Epithelial cell of prostate (primary cell): ENCODE measurements around the gene PRPS1.
"Not testable (repeated sequence)": the region's sequence is repeated elsewhere in the genome, so short reads cannot be mapped to it uniquely, and the experiment has no call there.

ENCODE experiments used
- DNase-seq: peaks from one replicate; pipeline ENCODE4 v3.0.0-alpha.2; 2011; ENCODE audit warnings: low read depth, low spot score
- H3K27ac ChIP-seq: fragments of 450-650 bp; 2 replicates; pipeline ENCODE4 v1.5.1; 2017; ENCODE audit warnings: mild to moderate bottlenecking

PRPS1 gene

DNA sequence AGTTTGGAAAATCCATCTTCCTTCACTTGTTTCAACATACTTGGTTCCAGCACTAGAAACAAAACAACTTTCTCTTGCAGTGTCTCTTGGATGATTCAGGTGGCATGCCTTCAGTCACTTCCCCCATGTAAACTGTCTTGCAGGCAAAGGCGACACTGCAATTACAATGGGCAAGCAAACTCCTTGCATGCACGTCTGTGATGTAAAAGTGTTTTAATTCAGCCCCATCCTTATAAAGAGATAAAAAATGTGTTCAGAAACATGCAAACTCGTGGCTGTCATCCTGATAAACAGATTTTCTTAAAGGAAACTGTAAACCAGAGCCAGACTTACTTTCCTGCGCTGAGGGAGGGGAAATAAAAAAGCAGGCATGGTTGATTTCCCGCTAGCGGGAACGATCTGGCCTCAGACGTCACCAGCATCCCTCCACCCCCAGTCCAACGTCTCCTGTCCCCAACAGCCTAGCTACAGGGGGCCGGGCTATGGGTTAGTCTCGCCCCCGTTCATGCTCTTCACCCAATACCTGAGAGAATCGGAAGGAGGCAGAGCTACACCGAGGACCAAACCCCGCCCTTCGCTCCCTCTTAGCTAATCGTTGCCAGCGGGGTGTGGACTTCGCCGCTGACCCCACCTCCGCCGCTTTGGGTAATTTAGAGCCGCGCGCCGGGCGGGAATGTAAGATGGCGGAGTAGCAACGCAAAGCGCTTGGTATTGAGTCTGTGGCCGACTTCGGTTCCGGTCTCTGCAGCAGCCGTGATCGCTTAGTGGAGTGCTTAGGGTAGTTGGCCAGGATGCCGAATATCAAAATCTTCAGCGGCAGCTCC, at the start of gene PRPS1:
Gene PRPS1, plus strand, starts transcription at position 673 of the 824 bp plus-strand sequence. Its CDS starts 119 bp downstream, at position 792.
- no peak within 1 kb of the TSS for H3K27ac ChIP-seq
- DNase-seq, result peak; percentile 39

GRCh38 chrX:107579956-107580355, 48.4 kb upstream of the PRPS1 start:
- no peak for DNase-seq
- no peak overlapping the region for H3K27ac ChIP-seq

DNA sequence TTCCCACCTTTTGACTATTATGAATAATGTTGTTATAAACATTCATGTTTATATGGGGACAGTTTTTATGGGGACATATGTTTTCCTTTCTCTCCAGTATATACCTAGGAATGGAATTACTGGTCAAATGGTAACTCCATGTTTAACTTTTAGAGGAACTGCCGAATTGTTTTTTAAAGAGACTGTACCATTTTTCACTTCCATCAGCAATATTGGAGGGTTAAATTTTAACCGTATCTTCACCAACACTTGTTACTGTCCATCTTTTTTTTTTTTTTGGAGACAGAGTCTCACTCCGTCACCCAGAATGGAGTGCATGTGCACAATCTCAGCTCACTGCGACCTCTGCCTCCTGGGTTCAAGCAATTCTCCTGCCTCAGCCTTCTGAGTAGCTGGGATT, 46.4 kb upstream of the PRPS1 start:
- no peak for DNase-seq

DNA sequence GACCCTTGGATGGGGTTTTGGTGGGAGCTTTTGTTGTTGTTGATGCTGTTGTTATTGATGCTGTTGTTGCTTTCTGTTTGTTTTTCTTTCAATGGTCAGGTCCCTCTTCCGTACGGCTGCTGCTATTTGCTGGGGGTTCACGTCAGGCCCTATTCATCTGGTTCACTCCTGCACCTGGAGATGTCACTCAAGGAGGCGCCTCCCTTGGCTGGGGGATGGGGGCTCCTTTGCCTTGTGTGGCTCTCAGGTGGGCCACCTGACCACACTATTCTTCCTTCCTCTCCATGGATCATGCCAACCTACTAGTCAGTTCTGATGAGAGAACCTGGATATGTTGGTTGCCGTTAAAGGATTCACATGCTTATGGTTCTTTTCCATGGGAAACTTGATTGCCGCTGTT, 39.1 kb upstream of the PRPS1 start:
- DNase-seq, result no peak
- no peak overlapping the region for H3K27ac ChIP-seq

More for the DNA sequence above, 46.4 kb upstream of the PRPS1 start:
- no peak overlapping the region for H3K27ac ChIP-seq

GRCh38 chrX:107596651-107597050, 31.7 kb upstream of the PRPS1 start:
- DNase-seq, result no peak
- H3K27ac ChIP-seq, result no peak overlapping the region

DNA sequence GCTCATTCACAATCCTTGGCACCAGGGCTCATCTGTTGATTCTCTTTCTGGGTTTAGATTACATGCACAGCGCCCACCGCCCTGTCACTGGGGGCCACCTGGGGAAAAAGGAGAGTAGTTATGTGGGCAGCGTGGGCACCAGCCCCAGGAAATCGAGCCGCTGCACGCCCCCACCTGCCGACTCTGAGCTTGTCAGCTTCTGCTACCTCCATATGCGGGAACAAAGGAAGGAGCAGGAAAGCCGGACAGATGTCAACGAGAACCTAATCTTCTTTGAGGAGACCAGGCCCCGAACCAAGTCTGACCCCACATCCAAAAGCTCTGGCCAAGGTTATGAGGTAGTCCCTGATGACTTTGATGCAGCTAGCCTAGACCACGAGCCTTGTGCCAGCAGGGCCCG, 31.0 kb upstream of the PRPS1 start:
- H3K27ac ChIP-seq, result no peak overlapping the region
- no peak for DNase-seq

DNA sequence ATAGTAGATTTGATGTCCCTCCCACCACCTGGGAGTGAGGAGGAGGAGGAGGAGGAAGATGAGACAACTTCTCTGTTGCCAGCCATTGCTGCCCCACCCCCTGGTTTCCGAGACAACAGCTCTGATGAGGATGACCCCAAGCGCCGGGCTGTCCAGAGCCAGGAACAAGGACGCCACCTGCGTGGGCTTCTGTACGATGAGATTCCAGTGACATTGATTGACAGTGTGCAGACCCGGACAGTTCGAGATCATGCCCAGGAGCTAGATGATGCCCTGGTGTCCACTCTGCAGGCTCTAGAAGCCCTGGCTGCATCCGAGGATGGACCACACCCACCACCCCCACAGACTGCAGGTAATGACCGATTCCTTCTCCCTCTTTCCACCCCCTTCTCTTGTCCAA, 30.5 kb upstream of the PRPS1 start:
- DNase-seq, result no peak
- no peak overlapping the region for H3K27ac ChIP-seq

DNA sequence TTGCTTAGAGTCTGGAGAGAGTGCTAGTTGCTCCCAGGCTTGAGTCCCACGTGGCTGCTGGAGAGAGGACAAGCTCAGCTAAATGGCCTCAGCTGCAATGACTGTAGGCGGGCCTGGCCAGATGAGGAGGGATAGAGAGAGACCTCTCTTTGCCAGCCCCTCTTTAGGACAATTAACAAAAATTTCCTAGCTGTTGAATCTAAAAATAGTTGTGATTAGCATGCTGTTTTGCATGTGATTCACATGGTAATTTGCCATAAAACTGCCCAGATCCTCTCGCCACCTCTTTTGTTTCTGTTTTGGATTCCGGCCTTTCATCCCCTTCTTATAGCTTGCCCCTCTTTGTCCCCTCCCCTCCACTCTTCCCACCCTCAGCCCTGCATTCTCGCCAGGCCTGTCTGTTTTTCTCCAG, 28.9 kb upstream of the PRPS1 start:
- no peak for DNase-seq
- H3K27ac ChIP-seq, result no peak overlapping the region

DNA sequence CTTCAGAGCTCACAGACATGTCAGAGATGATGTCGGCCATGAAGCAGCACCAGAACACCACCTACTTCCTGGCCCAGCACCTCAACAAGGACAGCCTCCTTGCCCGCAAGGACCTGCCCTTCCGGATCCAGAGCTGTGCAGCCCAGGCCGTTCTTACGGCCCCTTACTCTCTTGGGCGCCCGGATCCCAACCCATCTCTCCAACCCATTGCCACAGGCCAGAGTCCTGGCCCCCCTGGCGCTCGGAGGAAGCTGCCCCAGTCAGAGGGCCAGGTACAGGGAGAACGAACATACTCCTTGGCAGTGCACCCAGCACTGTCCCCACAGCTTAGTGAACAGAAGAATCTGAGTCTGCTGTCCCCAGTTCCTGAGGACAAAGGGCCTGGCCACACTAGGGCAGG, 27.9 kb upstream of the PRPS1 start:
- H3K27ac ChIP-seq, result no peak overlapping the region
- no peak for DNase-seq

GRCh38 chrX:107601326-107601725, 27.0 kb upstream of the PRPS1 start:
- DNase-seq, result no peak
- no peak overlapping the region for H3K27ac ChIP-seq

GRCh38 chrX:107601759-107602158, 26.6 kb upstream of the PRPS1 start:
- DNase-seq, result no peak
- no peak overlapping the region for H3K27ac ChIP-seq

GRCh38 chrX:107602694-107603239, 25.5 kb upstream of the PRPS1 start:
- no peak overlapping the region for H3K27ac ChIP-seq
- DNase-seq, result no peak

- H3K27ac ChIP-seq, result no peak overlapping the region
- DNase-seq, result no peak
Observed at GRCh38 chrX:107603429-107604159, 24.7 kb upstream of the PRPS1 start.

DNA sequence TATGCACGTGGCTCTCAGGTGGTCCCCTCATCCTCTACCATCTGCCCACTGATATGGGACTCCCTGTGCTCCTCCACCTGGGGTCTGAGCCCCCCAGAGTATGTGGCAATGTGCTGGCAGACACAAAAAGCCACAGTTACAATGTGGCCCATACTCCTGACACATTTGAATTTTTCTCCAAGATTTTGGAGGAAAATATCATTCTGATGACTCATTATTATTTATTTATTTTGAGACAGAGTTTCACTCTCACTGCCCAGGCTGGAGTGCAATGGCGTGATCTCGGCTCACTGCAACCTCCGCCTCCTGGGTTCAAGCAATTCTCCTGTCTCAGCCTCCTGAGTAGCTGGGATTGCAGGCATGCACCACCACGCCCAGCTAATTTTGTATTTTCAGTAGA, 19.2 kb upstream of the PRPS1 start:
- not testable (repeated sequence) for DNase-seq, H3K27ac ChIP-seq

GRCh38 chrX:107610667-107611066, 17.6 kb upstream of the PRPS1 start:
- no peak for DNase-seq

GRCh38 chrX:107619885-107620322, 8.4 kb upstream of the PRPS1 start:
- DNase-seq, result no peak
- H3K27ac ChIP-seq, result no peak overlapping the region

More at GRCh38 chrX:107610667-107611066, 17.6 kb upstream of the PRPS1 start:
- no peak overlapping the region for H3K27ac ChIP-seq

DNA sequence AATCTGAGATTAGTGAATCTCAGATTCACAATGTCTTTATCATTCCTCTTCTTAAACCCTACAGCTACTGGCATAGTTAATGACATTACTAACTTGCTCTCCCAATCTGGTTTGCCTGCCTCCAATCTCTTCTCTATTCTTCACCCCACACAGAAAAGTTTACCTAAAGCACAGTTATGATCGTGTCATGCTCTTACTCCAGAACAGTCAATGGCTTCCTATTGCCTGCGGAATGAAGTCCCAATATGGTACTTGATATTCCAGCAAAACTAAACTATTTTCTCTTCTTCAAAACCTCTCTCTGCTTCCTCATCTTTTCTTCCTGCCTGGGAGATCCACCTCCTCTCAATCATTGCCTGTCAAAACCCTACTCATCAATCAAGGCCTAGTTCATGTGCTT, 3.4 kb upstream of the PRPS1 start:
- DNase-seq, result no peak
- H3K27ac ChIP-seq, result no peak overlapping the region

DNA sequence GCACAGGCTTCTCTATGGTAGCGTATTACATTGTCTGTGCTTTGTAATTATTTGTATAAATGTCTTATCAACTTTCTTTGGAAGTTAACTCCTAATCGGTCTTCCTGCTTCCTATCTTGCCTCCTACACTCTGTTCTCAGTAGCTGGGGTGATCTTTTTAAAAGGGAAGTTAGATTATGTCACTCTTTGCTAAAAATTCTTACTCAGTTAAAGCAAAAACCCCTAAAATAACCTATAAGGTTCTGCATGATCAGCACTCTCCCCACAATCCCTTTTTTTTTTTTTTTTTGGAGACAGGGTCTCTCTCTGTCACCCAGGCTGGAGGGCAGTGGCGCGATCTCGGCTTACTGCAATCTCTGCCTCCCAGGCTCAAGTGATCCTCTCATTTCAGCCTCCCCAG, 2.6 kb upstream of the PRPS1 start:
- DNase-seq, result no peak
- H3K27ac ChIP-seq, result no peak overlapping the region

GRCh38 chrX:107626481-107626880, 1.8 kb upstream of the PRPS1 start:
- no peak overlapping the region for H3K27ac ChIP-seq
- DNase-seq, result no peak

DNA sequence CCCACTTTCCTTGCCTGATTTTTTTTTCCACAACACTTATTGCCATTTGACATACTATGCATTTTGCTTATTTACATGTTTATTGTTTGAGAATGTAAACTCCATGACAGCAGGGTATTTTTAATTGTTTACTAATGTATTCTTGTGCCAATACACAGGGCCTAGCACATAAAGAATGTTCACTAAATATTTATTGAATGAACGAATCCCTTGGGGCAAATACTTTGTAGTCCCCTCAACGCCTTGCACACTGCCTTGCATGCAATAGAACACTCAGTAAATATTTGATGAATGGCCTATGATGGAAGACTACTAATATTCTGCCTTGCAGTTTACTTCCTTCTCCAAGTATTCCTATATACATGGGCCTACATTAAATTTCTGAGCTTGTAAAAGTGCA, 1.4 kb upstream of the PRPS1 start:
- no peak overlapping the region for H3K27ac ChIP-seq
- no peak for DNase-seq
